NCI-H2107 (cell line): ENCODE data around the gene UPF3A.
A peak's percentile ranks its signal among the peaks of the same experiment; 100 is the strongest.
"Not testable (repeated sequence)": the region's sequence is repeated elsewhere in the genome, so short reads cannot be mapped to it uniquely, and the experiment has no call there.

ENCODE experiments used
- DNase-seq: peaks from one replicate; lab custom pipeline; 2025; lab: John Stamatoyannopoulos, UW

Gene UPF3A

GRCh38 chr13:114281351-114282040 lies at the start of gene UPF3A:
Gene UPF3A (plus strand): TSS chr13:114281601. CDS start chr13:114281640, 39 bp downstream.
- peak; percentile 48 for DNase-seq

GRCh38 chr13:114231886-114232285 lies 49.5 kb upstream of the UPF3A start:
- DNase-seq, result no peak

- no peak for DNase-seq
Measured at GRCh38 chr13:114234266-114234644, 47.1 kb upstream of the UPF3A start.

GRCh38 chr13:114234645-114235421 lies 46.6 kb upstream of the UPF3A start, which contains the start of gene CDC16:
Gene CDC16 (plus strand): TSS chr13:114234897. CDS start chr13:114235085, 188 bp downstream.
- DNase-seq, result peak; percentile 41

- DNase-seq, result no peak
Measured at GRCh38 chr13:114235697-114236096, 45.7 kb upstream of the UPF3A start.

- no peak for DNase-seq
Measured at GRCh38 chr13:114236227-114236626, 45.2 kb upstream of the UPF3A start.

- no peak for DNase-seq
Measured at GRCh38 chr13:114237415-114238112, 43.8 kb upstream of the UPF3A start.

GRCh38 chr13:114241918-114242317 lies 39.5 kb upstream of the UPF3A start:
- DNase-seq, result no peak

GRCh38 chr13:114243971-114244370 lies 37.4 kb upstream of the UPF3A start:
- DNase-seq, result no peak

GRCh38 chr13:114244637-114245036 lies 36.8 kb upstream of the UPF3A start:
- no peak for DNase-seq

- no peak for DNase-seq
Measured at GRCh38 chr13:114248011-114248410, 33.4 kb upstream of the UPF3A start.

GRCh38 chr13:114249077-114249476 lies 32.3 kb upstream of the UPF3A start:
- DNase-seq, result no peak

GRCh38 chr13:114251639-114252440 lies 29.6 kb upstream of the UPF3A start:
- DNase-seq, result not testable (repeated sequence)

GRCh38 chr13:114256547-114256946 lies 24.9 kb upstream of the UPF3A start:
- no peak for DNase-seq

- DNase-seq, result no peak
Measured at GRCh38 chr13:114257014-114257413, 24.4 kb upstream of the UPF3A start.

- DNase-seq, result no peak
Measured at GRCh38 chr13:114258589-114258988, 22.8 kb upstream of the UPF3A start.

- DNase-seq, result peak; percentile 53
Measured at GRCh38 chr13:114259374-114259773, 22.0 kb upstream of the UPF3A start.

GRCh38 chr13:114259974-114260373 lies 21.4 kb upstream of the UPF3A start:
- DNase-seq, result peak; percentile 58

GRCh38 chr13:114260814-114261213 lies 20.6 kb upstream of the UPF3A start:
- DNase-seq, result no peak

- DNase-seq, result no peak
Measured at GRCh38 chr13:114261328-114261965, 20.0 kb upstream of the UPF3A start.

GRCh38 chr13:114263578-114263977 lies 17.8 kb upstream of the UPF3A start:
- no peak for DNase-seq
